DOHH2 (cell line): ENCODE results near the gene NRN1.

Experiments
- H3F3A ChIP-seq: fragments of 200-600 bp; sonication (generic), shearing (Covaris generic); 2 replicates; pipeline ENCODE4 v1.6.0; 2016; ENCODE audit warnings: antibody characterized with exemption, mild to moderate bottlenecking; ENCODE audit not compliant: control insufficient read depth, insufficient read depth
- H3K27ac ChIP-seq: fragments of 200-600 bp; sonication (generic); 2 replicates; pipeline ENCODE4 v1.5.1; 2014; ENCODE audit warnings: low read depth, mild to moderate bottlenecking, low read length, moderate library complexity
- H3K27me3 ChIP-seq: fragments of 200-600 bp; sonication (generic); 2 replicates; pipeline ENCODE4 v1.6.1; 2014; ENCODE audit warnings: mild to moderate bottlenecking, low read length, mixed read lengths; ENCODE audit not compliant: control insufficient read depth
- H3K36me3 ChIP-seq: fragments of 200-600 bp; sonication (generic); 2 replicates; pipeline ENCODE4 v1.6.1; 2014; ENCODE audit warnings: mild to moderate bottlenecking, low read length, moderate library complexity, mixed read lengths; ENCODE audit not compliant: control insufficient read depth
- H3K4me1 ChIP-seq: fragments of 200-600 bp; sonication (generic); 2 replicates; pipeline ENCODE4 v1.6.1; 2014; ENCODE audit warnings: mild to moderate bottlenecking, low read length, mixed read lengths; ENCODE audit not compliant: control insufficient read depth
- H3K4me2 ChIP-seq: fragments of 200-600 bp; sonication (generic); 2 replicates; pipeline ENCODE4 v1.6.0; 2014; ENCODE audit warnings: mild to moderate bottlenecking, low read length, moderate library complexity
- H3K4me3 ChIP-seq: fragments of 200-600 bp; sonication (generic); 2 replicates; pipeline ENCODE4 v1.5.1; 2014; ENCODE audit warnings: mild to moderate bottlenecking, low read length, mixed read lengths
- H3K79me2 ChIP-seq: fragments of 200-600 bp; sonication (generic); 2 replicates; pipeline ENCODE4 v1.6.1; 2014; ENCODE audit warnings: mild to moderate bottlenecking, low read length, mixed read lengths; ENCODE audit not compliant: control insufficient read depth
- H3K9me2 ChIP-seq: fragments of 200-600 bp; sonication (generic); replicated peaks from 2 replicates; pipeline ENCODE4 v1.6.1; 2014; ENCODE audit warnings: mild to moderate bottlenecking, low read length, mixed read lengths; ENCODE audit not compliant: control insufficient read depth
- H3K9me3 ChIP-seq: fragments of 200-600 bp; sonication (generic); 2 replicates; pipeline ENCODE4 v1.6.1; 2014; ENCODE audit warnings: antibody characterized with exemption, low read length, mixed read lengths; ENCODE audit not compliant: control insufficient read depth, insufficient read depth
- H4K20me1 ChIP-seq: fragments of 200-600 bp; sonication (generic); 2 replicates; pipeline ENCODE4 v1.6.0; 2014; ENCODE audit warnings: low read depth, mild to moderate bottlenecking, antibody characterized with exemption, low read length, moderate library complexity; ENCODE audit not compliant: control insufficient read depth, insufficient read depth
- CTCF ChIP-seq: fragments of 200-600 bp; sonication (generic); IDR thresholded peaks from one replicate; pipeline ENCODE4 v1.5.1; 2014; ENCODE audit warnings: antibody characterized with exemption, mild to moderate bottlenecking, low read depth, low read length; ENCODE audit not compliant: poor library complexity, severe bottlenecking
- EZH2phosphoT487 ChIP-seq: fragments of 200-600 bp; sonication (generic); IDR thresholded peaks from 2 replicates; pipeline ENCODE4 v1.6.1; 2017; ENCODE audit warnings: borderline replicate concordance, mild to moderate bottlenecking, antibody characterized with exemption, low read length, moderate library complexity, mixed read lengths

NRN1 gene

GRCh38 chr6:5981126-5982026 lies 25.3 kb downstream of the NRN1 start:
- Histone ChIP-seq H3K4me2 (no peak overlapping the region), H3K4me1 (no peaks in the 10 kb centered on the region), H3K9me3 (no peaks in the 10 kb centered on the region), H3K4me3 (no peak overlapping the region), H3K27me3 (peaks cover 43% of the 10 kb centered on the region), H3K27ac (no peak overlapping the region), H4K20me1 (no peaks in the 10 kb centered on the region), H3K79me2 (no peaks in the 10 kb centered on the region), H3K36me3 (no peaks in the 10 kb centered on the region), H3F3A (no peaks in the 10 kb centered on the region), H3K9me2 (no peaks in the 10 kb centered on the region; the same call in 1 of the 2 replicates)
- TF ChIP-seq CTCF (no peak), EZH2phosphoT487 (no peak)

GRCh38 chr6:5979650-5980420 lies 26.9 kb downstream of the NRN1 start:
- no peak overlapping the region for H3K4me2 ChIP-seq
- no peaks in the 10 kb centered on the region for H3K9me2 ChIP-seq
- peaks cover 29% of the 10 kb centered on the region for H3K27me3 ChIP-seq
- H3K4me3 ChIP-seq, result no peak overlapping the region
- H3K36me3 ChIP-seq, result no peaks in the 10 kb centered on the region
- H3K4me1 ChIP-seq, result no peaks in the 10 kb centered on the region
- no peaks in the 10 kb centered on the region for H3K79me2 ChIP-seq
- TF ChIP-seq CTCF, result no peak
- TF ChIP-seq EZH2phosphoT487, result no peak
- H3K9me3 ChIP-seq, result no peaks in the 10 kb centered on the region
- no peaks in the 10 kb centered on the region for H3F3A ChIP-seq
- no peak overlapping the region for H3K27ac ChIP-seq
- H4K20me1 ChIP-seq, result no peaks in the 10 kb centered on the region

DNA sequence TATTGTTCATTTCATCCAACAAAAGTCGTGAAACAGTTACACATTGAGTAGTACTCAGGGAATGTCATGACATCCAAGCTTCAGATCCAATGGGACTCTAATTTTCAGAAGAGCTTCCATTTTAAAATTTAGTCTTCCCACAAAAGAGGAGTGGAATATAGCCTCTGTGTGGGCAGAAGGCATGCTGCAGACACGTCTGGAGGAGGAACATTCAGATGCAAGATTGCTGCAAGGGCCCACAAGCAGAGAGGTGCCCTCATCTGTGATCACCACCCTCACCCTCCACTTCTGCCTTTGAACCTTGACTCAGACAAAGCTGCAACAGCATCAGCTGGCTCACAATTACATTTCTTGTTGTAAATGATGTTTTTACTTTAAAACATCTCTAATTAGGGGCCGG lies 29.9 kb downstream of the NRN1 start:
- H3K9me2 ChIP-seq, result no peaks in the 10 kb centered on the region
- H4K20me1 ChIP-seq, result no peaks in the 10 kb centered on the region
- H3K79me2 ChIP-seq, result no peaks in the 10 kb centered on the region
- no peak overlapping the region for H3K27ac ChIP-seq
- no peaks in the 10 kb centered on the region for H3K36me3 ChIP-seq
- no peaks in the 10 kb centered on the region for H3K9me3 ChIP-seq
- TF ChIP-seq EZH2phosphoT487, result no peak
- no peak for TF ChIP-seq CTCF
- H3F3A ChIP-seq, result no peaks in the 10 kb centered on the region
- peaks cover 21% of the 10 kb centered on the region for H3K27me3 ChIP-seq
- H3K4me3 ChIP-seq, result no peak overlapping the region
- no peak overlapping the region for H3K4me2 ChIP-seq
- H3K4me1 ChIP-seq, result no peaks in the 10 kb centered on the region
